Measurements from ENCODE around the gene PRKAG2. TPM values are rescaled to one million over a fixed set of nuclear protein-coding genes. Genes with fewer than 3 reads are reported as not detected.

The PRKAG2 gene
- total RNA-seq, 4 donors from 2014 or later: 19.5 to 30.8 (median 27.6) TPM

GRCh38 chr7:151905353-151905752, 28.4 kb upstream of the PRKAG2 start:
- intact Hi-C loops (cut with DNase I): no loop called here
- Histone ChIP-seq H3K27ac (no peak overlapping the region), H3K4me1 (no peaks in the 10 kb centered on the region), H3K27me3 (no peaks in the 10 kb centered on the region), H3K4me3 (replicated peaks in 1 of 3) (no peak overlapping the region), H3K9me3 (no peaks in the 10 kb centered on the region), H3K36me3 (no peaks in the 10 kb centered on the region)
- DNase-seq: no peak
- WGBS, 2 donors: 61 to 69% methylated on average over 9 of the region's 9 CpGs
- TF ChIP-seq CTCF (IDR thresholded peaks at IDR 0.05) (no peak), POLR2A (IDR thresholded peaks at IDR 0.05) (no peak)

GRCh38 chr7:151904270-151904669, 27.4 kb upstream of the PRKAG2 start:
- H3K9me3 ChIP-seq: no peaks in the 10 kb centered on the region
- no peak for DNase-seq
- no peak for TF ChIP-seq CTCF (IDR thresholded peaks at IDR 0.05)
- TF ChIP-seq POLR2A (IDR thresholded peaks at IDR 0.05): no peak
- H3K4me3 ChIP-seq (replicated peaks in 1 of 3): no peak overlapping the region
- 78 to 80% methylated on average over 6 to 7 of the region's 7 CpGs for WGBS, 2 donors
- intact Hi-C loops (cut with DNase I): no loop called here
- H3K27ac ChIP-seq: no peak overlapping the region
- H3K36me3 ChIP-seq: no peaks in the 10 kb centered on the region
- no peaks in the 10 kb centered on the region for H3K4me1 ChIP-seq
- no peaks in the 10 kb centered on the region for H3K27me3 ChIP-seq

- Histone ChIP-seq H3K36me3 (no peaks in the 10 kb centered on the region), H3K27ac (no peak overlapping the region), H3K4me3 (replicated peaks in 1 of 3) (no peak overlapping the region), H3K9me3 (no peaks in the 10 kb centered on the region), H3K27me3 (no peaks in the 10 kb centered on the region), H3K4me1 (no peaks in the 10 kb centered on the region)
- TF ChIP-seq POLR2A (IDR thresholded peaks at IDR 0.05): no peak
- no peak for TF ChIP-seq CTCF (IDR thresholded peaks at IDR 0.05)
- DNase-seq: no peak
- intact Hi-C loops (cut with DNase I): no loop called here
- WGBS, 2 donors: 76% methylated on average over 9 of the region's 9 CpGs
Measured at GRCh38 chr7:151903249-151904032, 26.5 kb upstream of the PRKAG2 start.

GRCh38 chr7:151902311-151902710, 25.4 kb upstream of the PRKAG2 start:
- Histone ChIP-seq H3K9me3 (no peaks in the 10 kb centered on the region), H3K36me3 (no peaks in the 10 kb centered on the region), H3K27me3 (no peaks in the 10 kb centered on the region), H3K27ac (no peak overlapping the region), H3K4me1 (no peaks in the 10 kb centered on the region), H3K4me3 (replicated peaks in 1 of 3) (no peak overlapping the region)
- DNase-seq: no peak
- TF ChIP-seq POLR2A (IDR thresholded peaks at IDR 0.05): no peak
- intact Hi-C loops (cut with DNase I): no loop called here
- WGBS, 2 donors: 83 to 87% methylated on average over 16 to 17 of the region's 17 CpGs

GRCh38 chr7:151901828-151902227, 24.9 kb upstream of the PRKAG2 start:
- Histone ChIP-seq H3K9me3 (no peaks in the 10 kb centered on the region), H3K36me3 (no peaks in the 10 kb centered on the region), H3K4me1 (no peaks in the 10 kb centered on the region), H3K27ac (no peak overlapping the region), H3K4me3 (replicated peaks in 1 of 3) (no peak overlapping the region), H3K27me3 (no peaks in the 10 kb centered on the region)
- intact Hi-C loops (cut with DNase I): no loop called here
- no peak for TF ChIP-seq CTCF (IDR thresholded peaks at IDR 0.05)
- TF ChIP-seq POLR2A (IDR thresholded peaks at IDR 0.05): no peak
- no peak for DNase-seq
- 82 to 89% methylated on average over 5 of the region's 5 CpGs for WGBS, 2 donors

Data from thyroid gland (tissue), 4 donors.